ENCODE measurements around the gene EPHB2. TPM values are rescaled to one million over a fixed set of nuclear protein-coding genes. Genes with fewer than 3 reads are reported as not detected.

EPHB2 gene
- total and polyA plus RNA-seq, 3 donors from 2014 or later = 7.7 to 9.4 (median 8.2) TPM

DNA sequence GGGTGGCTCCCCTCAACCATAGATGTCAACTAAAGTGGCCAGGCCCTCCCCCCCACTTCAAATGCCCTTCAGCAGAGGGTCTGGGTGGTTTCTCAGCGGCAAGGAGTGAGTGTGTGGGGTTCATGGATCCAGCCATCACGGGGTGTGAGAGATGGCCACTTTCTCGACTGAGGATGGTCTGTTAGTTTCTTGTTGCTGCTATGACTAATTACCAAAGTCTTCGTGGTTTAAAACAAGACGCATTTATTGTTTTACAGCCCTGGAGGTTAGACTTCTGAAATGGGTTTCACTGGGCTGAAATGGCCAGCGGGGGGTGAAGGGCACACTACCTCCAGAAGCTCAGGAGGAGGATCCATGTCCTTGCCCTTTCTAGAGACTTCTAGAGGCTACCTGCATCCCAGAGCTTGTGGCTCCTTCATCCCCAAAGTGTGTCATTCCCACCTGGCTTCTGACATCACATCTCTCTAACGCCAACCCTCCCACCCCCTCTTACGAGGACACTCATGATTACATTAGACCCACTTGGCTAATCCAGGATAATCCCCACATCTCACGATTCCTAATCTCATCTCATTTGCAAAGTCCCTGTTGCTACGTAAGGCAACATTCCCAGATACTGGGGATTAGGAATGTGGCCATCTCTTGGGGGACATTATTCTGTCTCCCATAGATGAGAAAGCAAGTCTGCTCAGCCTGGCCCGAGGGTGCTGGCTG is 53.0 kb downstream of the EPHB2 start:
- Histone ChIP-seq H3K4me3 (no peak overlapping the region), H3K9me3 (no peaks in the 10 kb centered on the region), H3K4me1 (no peaks in the 10 kb centered on the region), H3K36me3 (ENCODE audit: low read depth, missing control alignments) (no peaks in the 10 kb centered on the region), H3K27ac (no peak overlapping the region), H3K27me3 (no peaks in the 10 kb centered on the region)
- DNase-seq = no peak
- TF ChIP-seq, protein P1, sequence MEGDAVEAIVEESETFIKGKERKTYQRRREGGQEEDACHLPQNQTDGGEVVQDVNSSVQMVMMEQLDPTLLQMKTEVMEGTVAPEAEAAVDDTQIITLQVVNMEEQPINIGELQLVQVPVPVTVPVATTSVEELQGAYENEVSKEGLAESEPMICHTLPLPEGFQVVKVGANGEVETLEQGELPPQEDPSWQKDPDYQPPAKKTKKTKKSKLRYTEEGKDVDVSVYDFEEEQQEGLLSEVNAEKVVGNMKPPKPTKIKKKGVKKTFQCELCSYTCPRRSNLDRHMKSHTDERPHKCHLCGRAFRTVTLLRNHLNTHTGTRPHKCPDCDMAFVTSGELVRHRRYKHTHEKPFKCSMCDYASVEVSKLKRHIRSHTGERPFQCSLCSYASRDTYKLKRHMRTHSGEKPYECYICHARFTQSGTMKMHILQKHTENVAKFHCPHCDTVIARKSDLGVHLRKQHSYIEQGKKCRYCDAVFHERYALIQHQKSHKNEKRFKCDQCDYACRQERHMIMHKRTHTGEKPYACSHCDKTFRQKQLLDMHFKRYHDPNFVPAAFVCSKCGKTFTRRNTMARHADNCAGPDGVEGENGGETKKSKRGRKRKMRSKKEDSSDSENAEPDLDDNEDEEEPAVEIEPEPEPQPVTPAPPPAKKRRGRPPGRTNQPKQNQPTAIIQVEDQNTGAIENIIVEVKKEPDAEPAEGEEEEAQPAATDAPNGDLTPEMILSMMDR (IDR thresholded peaks at IDR 0.05) = no peak
- TF ChIP-seq POLR2A (IDR thresholded peaks at IDR 0.05) = no peak
- 88 to 90% methylated on average over 11 of the region's 11 CpGs for WGBS, 2 donors
- intact Hi-C loops (cut with DNase I; ENCODE audit: low total_unique reads) = no loop called here

DNA sequence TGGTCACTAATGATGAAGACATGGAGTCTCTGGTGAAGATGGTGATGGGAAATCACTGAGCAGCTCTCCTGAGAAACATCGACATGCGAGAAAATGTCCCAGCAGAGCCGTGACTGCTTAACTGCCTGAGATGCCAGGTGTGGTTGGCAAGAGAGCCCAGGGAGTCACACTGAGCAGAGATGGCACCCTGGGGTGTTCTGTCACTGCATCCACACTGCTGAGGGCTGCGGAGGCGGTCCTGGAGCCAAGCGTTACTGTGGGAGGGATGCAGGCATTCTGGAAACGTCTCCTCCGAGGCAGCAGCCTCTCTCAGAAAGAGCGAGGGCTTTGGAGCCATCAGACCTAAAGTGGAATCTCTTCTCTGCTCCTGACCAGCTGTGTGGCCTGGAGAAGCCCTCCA is 57.2 kb downstream of the EPHB2 start:
- no peak overlapping the region for H3K4me3 ChIP-seq
- H3K36me3 ChIP-seq (ENCODE audit: low read depth, missing control alignments) = no peaks in the 10 kb centered on the region
- no peak for DNase-seq
- no peak for TF ChIP-seq POLR2A (IDR thresholded peaks at IDR 0.05)
- TF ChIP-seq, protein P1 (IDR thresholded peaks at IDR 0.05) = no peak
- H3K27ac ChIP-seq = no peak overlapping the region
- H3K9me3 ChIP-seq = no peaks in the 10 kb centered on the region
- no peaks in the 10 kb centered on the region for H3K27me3 ChIP-seq
- WGBS, 2 donors = 99% methylated on average over 9 of the region's 9 CpGs
- intact Hi-C loops (cut with DNase I; ENCODE audit: low total_unique reads) = no loop called here
- H3K4me1 ChIP-seq = peaks cover 4% of the 10 kb centered on the region

DNA sequence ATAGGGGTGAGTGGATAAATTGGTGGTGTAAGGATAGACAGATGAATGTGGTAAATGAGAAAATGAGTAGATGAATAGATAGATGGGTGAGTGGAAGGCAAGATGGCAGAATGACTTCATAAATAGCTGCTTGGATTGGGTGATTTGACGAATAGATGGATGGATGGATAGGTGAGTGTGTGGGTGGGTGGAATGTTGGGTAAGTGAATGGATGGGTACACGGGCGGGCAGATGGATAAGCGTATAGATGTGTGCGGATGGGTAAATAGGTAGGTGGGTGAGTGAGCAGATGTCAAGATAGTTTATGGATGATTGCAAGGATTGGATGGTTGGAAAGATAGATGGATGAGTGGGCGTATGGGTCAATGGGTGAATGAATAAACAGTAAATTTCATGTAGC is 59.3 kb downstream of the EPHB2 start:
- DNase-seq = no peak
- intact Hi-C loops (cut with DNase I; ENCODE audit: low total_unique reads) = no loop called here
- Histone ChIP-seq H3K27me3 (no peaks in the 10 kb centered on the region), H3K36me3 (ENCODE audit: low read depth, missing control alignments) (no peaks in the 10 kb centered on the region), H3K27ac (no peak overlapping the region), H3K4me3 (no peak overlapping the region), H3K9me3 (no peaks in the 10 kb centered on the region), H3K4me1 (peaks cover 19% of the 10 kb centered on the region)
- WGBS, 2 donors = 82 to 92% methylated on average over 6 of the region's 6 CpGs
- TF ChIP-seq, protein P1 (IDR thresholded peaks at IDR 0.05) = no peak
- TF ChIP-seq POLR2A (IDR thresholded peaks at IDR 0.05) = no peak

DNA sequence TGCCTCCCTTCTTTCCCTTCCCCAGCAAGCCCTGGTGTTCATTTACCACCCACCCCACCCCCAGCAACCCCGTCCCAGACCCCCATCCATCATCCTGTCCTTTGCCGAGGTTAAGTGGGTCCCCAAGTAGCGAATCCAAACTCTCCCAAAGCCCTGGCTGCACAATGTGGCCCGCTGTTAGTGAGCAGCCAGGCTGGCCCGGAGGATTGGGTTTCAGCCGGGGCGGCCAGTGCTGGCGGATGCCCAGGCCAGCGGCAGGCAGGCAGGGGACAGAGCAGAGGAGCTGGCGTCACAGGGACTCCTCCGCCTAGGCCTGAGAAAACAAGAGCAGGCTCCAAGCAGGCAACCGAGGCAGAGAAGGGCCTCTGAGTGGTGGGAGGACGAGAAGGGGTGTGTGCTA is 61.4 kb downstream of the EPHB2 start:
- Histone ChIP-seq H3K4me3 (no peak overlapping the region), H3K27ac (no peak overlapping the region), H3K27me3 (no peaks in the 10 kb centered on the region), H3K9me3 (no peaks in the 10 kb centered on the region), H3K36me3 (ENCODE audit: low read depth, missing control alignments) (no peaks in the 10 kb centered on the region), H3K4me1 (peaks cover 28% of the 10 kb centered on the region)
- intact Hi-C loops (cut with DNase I; ENCODE audit: low total_unique reads) = no loop called here
- DNase-seq = no peak
- 49 to 80% methylated on average over 7 to 13 of the region's 13 CpGs for WGBS, 2 donors
- TF ChIP-seq POLR2A (IDR thresholded peaks at IDR 0.05) = no peak
- TF ChIP-seq, protein P1 (IDR thresholded peaks at IDR 0.05) = no peak

All from testis (tissue), 3 donors.